Ureter (tissue), 1 donor: ENCODE results near the gene RIPPLY2. TPM values are rescaled to one million over a fixed set of nuclear protein-coding genes. Genes with fewer than 3 reads are reported as not detected.
"Not testable (repeated sequence)": the region's sequence is repeated elsewhere in the genome, so short reads cannot be mapped to it uniquely, and the experiment has no call there.

Experiments used
- DNase-seq: peaks from one replicate; pipeline ENCODE4 v3.0.0-alpha.2; 2020; ENCODE audit warnings: low spot score
- total RNA-seq: library from RNA; stranded (reverse); gene quantifications from one replicate; pipeline ENCODE4 v1.2.4, GENCODE V29; 2023
- donor health status: DM: yes; HTN: yes; CAD: no.

The RIPPLY2 gene
- 0.86 TPM for total RNA-seq

- peak; percentile 46 for DNase-seq
Measured at GRCh38 chr6:83853178-83854000, at the start of gene RIPPLY2. RIPPLY2 (plus strand) TSS chr6:83853360; CDS start chr6:83853417, 57 bp downstream.

- not testable (repeated sequence) for DNase-seq
Measured at GRCh38 chr6:83803492-83803891, 49.7 kb upstream of the RIPPLY2 start.

DNA sequence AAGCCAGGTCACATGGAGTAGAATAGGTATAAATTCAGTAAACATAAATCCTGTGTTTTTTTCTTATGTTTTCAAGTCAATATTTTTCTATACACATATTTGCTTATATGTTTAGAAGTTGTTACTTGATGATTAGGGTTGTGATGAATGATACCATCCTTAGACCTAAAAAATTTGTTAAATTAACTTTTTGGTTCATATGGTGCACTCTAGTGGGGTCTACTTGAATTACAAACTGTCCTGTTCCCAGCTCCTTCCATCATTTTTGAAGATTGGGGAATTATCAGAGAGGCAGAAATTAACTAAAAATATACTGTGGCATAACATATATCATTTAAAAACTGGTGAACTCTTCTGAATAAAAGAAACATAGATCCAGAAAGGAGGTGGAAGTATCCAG, 48.3 kb upstream of the RIPPLY2 start:
- no peak for DNase-seq

- DNase-seq, result no peak
Measured at GRCh38 chr6:83808005-83808404, 45.2 kb upstream of the RIPPLY2 start.

GRCh38 chr6:83808926-83809325, 44.2 kb upstream of the RIPPLY2 start:
- no peak for DNase-seq

DNA sequence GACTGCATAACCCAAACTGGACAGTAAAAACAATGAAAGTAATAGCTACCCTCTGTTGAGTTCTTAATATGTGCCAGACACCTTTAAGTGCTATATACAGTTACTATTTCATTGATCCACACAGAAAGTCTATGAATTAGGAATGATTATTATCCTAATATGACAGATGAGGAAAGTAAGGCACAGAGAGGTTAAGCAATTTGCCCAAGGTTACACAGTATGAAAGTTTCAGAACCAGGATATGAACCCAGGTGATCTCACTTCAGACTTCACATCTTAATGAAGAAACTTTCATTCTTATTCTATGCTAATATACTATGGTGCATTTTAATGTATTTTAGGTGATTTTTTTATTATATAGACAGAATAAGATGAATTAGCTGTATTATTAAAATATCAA, 40.6 kb upstream of the RIPPLY2 start:
- no peak for DNase-seq

DNA sequence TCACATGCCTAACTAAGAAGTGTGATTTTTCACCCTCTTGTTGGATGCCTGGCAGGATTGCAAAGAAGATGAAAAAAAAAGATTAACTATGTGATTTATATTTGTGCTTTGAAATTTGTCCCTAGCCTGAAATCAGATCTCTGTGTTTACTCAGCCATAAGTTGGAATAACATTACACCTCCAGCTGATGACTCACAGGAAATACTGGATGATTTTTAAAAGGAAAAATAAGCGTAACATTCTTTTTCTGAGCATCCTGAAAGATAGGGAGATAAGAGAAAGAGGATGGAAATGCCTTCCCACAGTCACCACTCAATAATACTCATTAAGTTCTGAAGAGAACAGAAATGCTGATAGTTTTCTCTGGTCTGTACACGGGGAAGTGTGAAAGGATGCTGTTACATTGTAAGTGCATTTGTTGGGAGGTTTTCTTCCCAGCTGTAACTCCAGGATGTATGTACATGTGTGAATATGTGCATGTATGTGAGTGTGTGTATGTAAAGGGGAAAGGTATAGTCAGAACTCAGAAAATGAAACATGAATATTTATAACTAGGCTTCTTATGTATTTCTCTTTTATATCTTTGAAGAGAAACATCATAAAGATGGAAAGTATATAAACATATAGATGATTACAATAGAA, 37.4 kb upstream of the RIPPLY2 start:
- DNase-seq, result no peak

DNA sequence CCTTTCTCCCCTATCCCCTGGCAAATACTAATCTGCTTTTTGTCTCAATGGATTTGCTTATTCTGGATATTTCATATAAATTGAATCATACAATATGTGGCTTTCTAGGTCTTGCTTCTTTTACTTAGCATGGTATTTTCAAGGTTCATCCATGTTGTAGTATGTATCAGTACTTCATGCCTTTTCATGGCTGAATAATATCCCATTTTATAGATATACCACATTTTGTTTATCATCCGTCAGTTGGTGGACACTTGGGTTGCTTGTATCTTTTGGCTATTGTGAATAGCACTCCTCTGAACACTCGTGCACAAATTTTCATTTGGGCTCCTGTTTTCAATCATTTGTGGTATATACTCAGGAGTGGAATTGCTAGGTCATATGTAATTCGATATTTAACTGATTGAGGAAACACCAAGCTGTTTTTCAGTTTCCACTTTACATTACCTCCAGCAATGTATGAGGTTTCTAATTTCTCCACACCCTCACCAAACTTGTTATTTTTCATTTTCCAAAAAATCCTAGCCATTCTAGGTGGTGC, 30.5 kb upstream of the RIPPLY2 start:
- DNase-seq, result no peak

DNA sequence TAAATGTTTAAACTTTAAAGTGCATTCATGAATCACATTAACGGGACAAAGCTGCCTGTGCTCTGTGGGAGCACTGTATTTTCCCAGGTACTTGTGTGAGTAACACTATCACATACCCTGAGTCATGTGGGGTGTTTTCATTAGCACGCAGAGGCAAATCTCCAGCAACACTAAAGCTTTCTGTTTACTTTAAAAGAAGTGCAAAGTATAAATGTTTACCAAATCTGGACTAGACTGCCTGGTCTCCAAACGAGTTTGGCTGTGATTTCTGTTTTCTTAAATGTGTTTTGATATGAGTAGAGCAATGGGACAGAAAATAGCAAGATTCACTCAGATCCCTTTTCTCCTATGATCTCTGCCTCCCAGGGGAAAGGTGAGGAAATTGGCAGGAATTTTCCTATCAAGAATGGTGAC, 28.8 kb upstream of the RIPPLY2 start:
- no peak for DNase-seq

DNA sequence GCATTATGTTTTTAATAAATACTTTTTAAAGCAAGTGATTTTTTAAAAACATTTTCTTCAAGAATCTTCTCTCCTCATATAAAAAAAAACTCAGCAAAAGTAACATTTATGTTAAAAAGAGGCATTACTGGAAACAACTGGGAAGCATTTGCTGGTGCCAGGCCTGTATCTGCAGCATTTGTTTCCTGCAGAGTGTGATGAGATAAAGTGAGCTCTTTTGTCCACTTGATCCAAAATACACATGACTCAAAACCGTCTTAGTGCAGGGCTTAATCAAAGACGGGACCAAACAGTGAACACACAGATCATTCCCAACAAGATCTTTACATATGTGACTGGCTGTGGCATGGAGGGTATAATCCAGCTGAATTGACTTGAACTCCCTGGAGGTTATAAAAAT, 28.3 kb upstream of the RIPPLY2 start:
- DNase-seq, result no peak

DNA sequence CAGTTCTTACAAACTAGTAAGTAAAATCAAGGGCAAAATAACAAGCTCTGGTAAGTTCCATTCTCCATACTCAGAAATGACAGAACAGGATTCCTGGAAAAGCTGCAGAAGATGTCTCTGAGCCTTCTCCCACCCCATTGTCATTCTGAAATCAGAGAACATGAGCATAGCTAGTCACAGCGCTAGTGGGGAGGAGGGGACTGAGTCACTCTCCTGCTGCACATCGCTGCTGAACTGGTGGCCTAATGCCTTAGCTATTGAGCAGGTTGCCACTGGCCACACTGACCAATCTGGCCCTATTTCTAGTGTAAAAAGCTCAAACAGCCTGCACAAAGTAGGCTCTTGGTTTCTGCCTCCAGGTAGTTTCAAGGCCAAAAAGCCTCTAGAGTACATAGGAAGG, 26.1 kb upstream of the RIPPLY2 start:
- DNase-seq, result no peak

- no peak for DNase-seq
Measured at GRCh38 chr6:83838727-83839126, 14.4 kb upstream of the RIPPLY2 start.

GRCh38 chr6:83844170-83844569, 9.0 kb upstream of the RIPPLY2 start:
- DNase-seq, result no peak

GRCh38 chr6:83846291-83846690, 6.9 kb upstream of the RIPPLY2 start:
- DNase-seq, result no peak

GRCh38 chr6:83847179-83847578, 6.0 kb upstream of the RIPPLY2 start:
- no peak for DNase-seq

DNA sequence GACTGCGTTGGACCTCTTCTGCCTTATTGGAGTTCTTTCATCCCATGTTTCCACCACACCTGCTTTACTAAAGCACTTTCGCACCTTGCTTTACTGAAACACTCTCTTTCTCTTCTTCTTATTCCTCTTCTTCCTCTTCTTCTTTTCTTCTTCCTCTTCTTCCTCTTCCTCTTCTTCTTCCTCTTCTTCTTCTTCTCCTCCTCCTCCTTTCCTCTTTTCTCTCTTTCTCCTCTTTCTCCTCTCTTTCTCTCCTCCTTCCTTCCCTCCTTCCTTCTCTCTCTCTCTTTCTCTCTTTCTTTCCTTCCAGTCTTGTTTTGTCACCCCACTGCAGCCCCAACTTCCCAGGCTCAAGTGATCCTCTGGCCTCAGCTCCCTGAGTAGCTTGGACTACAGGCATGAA, 4.0 kb upstream of the RIPPLY2 start:
- no peak for DNase-seq

GRCh38 chr6:83849610-83850009, 3.5 kb upstream of the RIPPLY2 start:
- DNase-seq, result no peak

- no peak for DNase-seq
Measured at GRCh38 chr6:83852528-83853177, 507 bp upstream of the RIPPLY2 start.

DNA sequence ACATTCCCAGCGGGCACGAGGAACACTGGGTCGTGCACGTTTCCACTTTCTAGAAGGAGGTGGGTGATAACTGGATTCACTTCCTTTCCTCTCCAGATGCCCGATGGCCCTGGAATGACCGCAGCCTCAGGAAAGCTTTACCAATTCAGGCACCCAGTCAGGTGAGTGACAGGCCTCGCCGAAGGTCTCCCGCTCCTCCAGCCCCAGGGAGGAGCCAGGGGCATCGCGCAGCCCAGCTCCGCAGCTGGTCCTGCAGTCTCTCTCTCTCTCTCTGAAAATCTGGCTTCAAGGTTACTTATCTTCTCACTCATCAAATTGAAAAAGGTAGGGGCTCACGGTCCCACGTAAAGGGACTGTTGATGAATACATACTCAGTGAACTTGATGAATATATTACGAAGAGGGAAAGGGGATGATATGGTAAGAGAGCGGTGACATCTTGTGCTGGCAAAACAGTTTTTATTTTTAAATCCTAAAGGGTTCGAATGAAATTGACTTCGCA, 891 bp downstream of the RIPPLY2 start:
- no peak for DNase-seq

- DNase-seq, result no peak
Measured at GRCh38 chr6:83854766-83855165, 1.6 kb downstream of the RIPPLY2 start.

DNA sequence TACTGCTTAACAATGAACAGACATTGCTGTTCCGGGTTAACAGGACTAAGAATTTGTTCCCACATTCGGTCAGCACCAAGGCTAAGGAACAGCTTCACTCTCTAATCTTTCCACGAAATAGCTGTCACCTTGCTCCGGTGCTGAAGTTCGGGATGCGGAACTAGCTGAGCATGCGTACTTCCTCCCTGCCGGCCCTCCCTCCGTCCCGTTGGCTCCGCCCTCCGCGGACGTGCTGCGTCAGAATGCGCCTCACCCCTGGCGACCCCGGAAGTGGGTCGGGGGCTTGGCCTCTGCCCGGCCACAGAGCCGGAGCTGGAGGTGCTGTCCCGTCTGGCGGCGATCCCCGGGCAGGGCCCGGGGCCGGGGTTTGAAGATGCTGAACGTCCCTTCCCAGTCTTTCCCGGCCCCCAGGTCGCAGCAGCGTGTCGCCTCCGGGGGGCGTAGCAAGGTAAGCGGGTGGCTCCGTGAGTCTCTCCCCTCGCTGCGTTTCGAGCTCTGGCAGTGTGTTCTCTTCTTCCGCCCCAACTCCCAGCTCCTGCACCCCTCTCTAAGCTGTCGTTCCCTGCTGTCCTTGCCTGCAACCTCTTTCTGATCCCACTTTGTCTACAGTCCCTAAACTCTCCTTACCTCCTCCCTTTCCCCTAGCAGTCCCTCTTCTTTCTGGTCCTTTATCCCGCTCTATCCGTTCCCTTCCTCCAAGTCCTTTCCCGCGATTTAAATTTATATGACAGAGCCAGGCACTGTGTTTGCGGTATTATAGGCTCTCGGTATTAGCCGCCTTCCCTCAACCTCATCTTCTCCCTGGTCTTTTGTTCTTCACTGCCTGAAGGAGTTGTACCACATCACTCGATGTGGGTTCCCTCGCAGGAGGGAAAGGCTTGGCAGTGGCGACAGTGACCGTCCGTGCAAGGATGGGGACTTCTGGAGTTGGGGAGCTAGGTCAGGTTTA, 6.5 kb downstream of the RIPPLY2 start, which contains the start of gene CYB5R4:
Gene CYB5R4 (plus strand): TSS at position 280 of the 949 bp plus-strand sequence. CDS start 94 bp downstream, at position 374.
- peak; percentile 96 for DNase-seq
